Sigmoid colon (tissue), 4 donors: ENCODE results near the gene FBXO5.
A peak's percentile ranks its signal among the peaks of the same experiment; 100 is the strongest.

Source experiments
- EP300 ChIP-seq, 4 donors: sonication (generic); formaldehyde crosslinking; IDR thresholded peaks; one replicate each; pipeline ENCODE4 v1.6.1; 2017; ENCODE audit warnings: antibody characterized with exemption in 4 of 4
- POLR2A ChIP-seq, 2 donors: fragments of 450-650 bp; IDR thresholded peaks; one replicate each; pipeline ENCODE4 v1.6.1; 2016; ENCODE audit warnings: antibody characterized with exemption in 2 of 2, mild to moderate bottlenecking in 2 of 2, moderate library complexity in 2 of 2
- POLR2AphosphoS5 ChIP-seq, 4 donors: sonication (generic); formaldehyde crosslinking; IDR thresholded peaks; one replicate each; pipeline ENCODE4 v1.6.1; 2017; ENCODE audit warnings: antibody characterized with exemption in 4 of 4
- TF ChIP-seq, protein P1 (sequence below), 4 experiments: fragments of 450-650 bp in 3 of 4; fragments of 200-600 bp in 1 of 4; IDR thresholded peaks; one replicate each; pipeline ENCODE4 v1.5.1; 2016 to 2019; ENCODE audit warnings: antibody characterized with exemption in 4 of 4, mild to moderate bottlenecking in 3 of 4, moderate library complexity in 2 of 4

GRCh38 chr6:152983637-152984512, 1.0 kb upstream of the FBXO5 start:
- TF ChIP-seq, protein P1, sequence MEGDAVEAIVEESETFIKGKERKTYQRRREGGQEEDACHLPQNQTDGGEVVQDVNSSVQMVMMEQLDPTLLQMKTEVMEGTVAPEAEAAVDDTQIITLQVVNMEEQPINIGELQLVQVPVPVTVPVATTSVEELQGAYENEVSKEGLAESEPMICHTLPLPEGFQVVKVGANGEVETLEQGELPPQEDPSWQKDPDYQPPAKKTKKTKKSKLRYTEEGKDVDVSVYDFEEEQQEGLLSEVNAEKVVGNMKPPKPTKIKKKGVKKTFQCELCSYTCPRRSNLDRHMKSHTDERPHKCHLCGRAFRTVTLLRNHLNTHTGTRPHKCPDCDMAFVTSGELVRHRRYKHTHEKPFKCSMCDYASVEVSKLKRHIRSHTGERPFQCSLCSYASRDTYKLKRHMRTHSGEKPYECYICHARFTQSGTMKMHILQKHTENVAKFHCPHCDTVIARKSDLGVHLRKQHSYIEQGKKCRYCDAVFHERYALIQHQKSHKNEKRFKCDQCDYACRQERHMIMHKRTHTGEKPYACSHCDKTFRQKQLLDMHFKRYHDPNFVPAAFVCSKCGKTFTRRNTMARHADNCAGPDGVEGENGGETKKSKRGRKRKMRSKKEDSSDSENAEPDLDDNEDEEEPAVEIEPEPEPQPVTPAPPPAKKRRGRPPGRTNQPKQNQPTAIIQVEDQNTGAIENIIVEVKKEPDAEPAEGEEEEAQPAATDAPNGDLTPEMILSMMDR (IDR thresholded peaks at IDR 0.05): no peak
- no peak for TF ChIP-seq EP300 (IDR thresholded peaks at IDR 0.05)
- peak; percentile 6 to 80 (median 71) for TF ChIP-seq POLR2AphosphoS5 (IDR thresholded peaks at IDR 0.05)
- peak; percentile 27 to 29 for TF ChIP-seq POLR2A (IDR thresholded peaks at IDR 0.05)
